Stimulated activated memory B cell treated with anti-CD40 and anti-IgM and Interleukin-4, amounts not matched to agents 10 μg/mL and 1 μg/mL and 100 μg/mL, for 72 hours (primary cell): Measurements from ENCODE around the gene CYP26A1.
A peak's percentile ranks its signal among the peaks of the same experiment; 100 is the strongest.

Experiments used
- ATAC-seq: fragments of 150-1000 bp; cut with Tn5 transposase; 2 replicates; pipeline ENCODE4 v1.10.0; 2021
- H3K27ac Mint-ChIP-seq: one replicate; pipeline ENCODE4 v1.8.0; 2022; ENCODE audit warnings: mild to moderate bottlenecking, mixed read lengths
- H3K27me3 Mint-ChIP-seq: one replicate; pipeline ENCODE4 v1.8.0; 2022; ENCODE audit warnings: mixed read lengths
- H3K36me3 Mint-ChIP-seq: one replicate; pipeline ENCODE4 v1.8.0; 2022; ENCODE audit warnings: mixed read lengths
- H3K4me1 Mint-ChIP-seq: one replicate; pipeline ENCODE4 v1.8.0; 2022; ENCODE audit warnings: mixed read lengths
- H3K4me3 Mint-ChIP-seq: one replicate; pipeline ENCODE4 v1.8.0; 2022; ENCODE audit warnings: mild to moderate bottlenecking, moderate library complexity, mixed read lengths
- H3K9me3 Mint-ChIP-seq: one replicate; pipeline ENCODE4 v1.8.0; 2022; ENCODE audit warnings: mixed read lengths

Gene CYP26A1

DNA sequence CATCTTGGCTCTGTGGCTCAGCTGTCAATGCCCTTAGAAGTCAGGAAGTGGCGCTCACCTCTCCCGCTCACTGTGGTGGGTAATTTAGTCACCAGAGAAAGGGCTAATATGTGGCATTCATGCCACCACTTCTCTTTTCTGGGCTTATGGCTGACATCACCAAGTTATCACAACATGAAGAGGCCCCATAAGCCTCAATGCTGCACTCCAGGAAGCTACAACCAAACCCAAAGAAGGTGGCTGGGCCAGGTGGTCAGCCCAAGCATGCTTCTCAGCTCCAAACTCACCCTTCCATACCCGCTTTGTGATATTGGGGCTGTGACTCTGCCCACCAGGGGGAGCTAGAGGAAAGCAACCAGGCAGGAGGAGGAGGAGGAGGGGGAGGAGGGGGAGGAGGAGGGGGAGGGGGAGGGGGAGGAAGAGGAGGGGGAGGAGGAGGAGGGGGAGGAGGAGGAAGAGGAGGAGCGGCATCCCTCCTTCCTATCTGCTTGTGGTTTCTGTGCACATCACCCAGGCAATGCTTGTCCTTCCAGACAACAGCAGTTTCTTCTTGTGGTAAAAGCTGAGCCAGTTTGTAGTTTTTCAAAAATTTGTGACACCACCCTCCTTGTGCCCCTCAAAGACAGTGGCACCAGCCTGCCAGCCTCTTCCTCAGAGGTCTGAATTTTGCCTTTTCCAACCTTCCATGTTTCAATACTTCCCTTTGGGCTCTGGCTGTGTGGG lies 42.1 kb downstream of the CYP26A1 start:
- H3K4me1 Mint-ChIP-seq: peaks cover 23% of the 10 kb centered on the region
- peaks cover 21% of the 10 kb centered on the region for H3K27me3 Mint-ChIP-seq
- peak; percentile 92 for ATAC-seq
- no peak overlapping the region for H3K4me3 Mint-ChIP-seq
- no peaks in the 10 kb centered on the region for H3K36me3 Mint-ChIP-seq
- H3K27ac Mint-ChIP-seq: peak overlapping the region; percentile 72
- H3K9me3 Mint-ChIP-seq: no peaks in the 10 kb centered on the region

DNA sequence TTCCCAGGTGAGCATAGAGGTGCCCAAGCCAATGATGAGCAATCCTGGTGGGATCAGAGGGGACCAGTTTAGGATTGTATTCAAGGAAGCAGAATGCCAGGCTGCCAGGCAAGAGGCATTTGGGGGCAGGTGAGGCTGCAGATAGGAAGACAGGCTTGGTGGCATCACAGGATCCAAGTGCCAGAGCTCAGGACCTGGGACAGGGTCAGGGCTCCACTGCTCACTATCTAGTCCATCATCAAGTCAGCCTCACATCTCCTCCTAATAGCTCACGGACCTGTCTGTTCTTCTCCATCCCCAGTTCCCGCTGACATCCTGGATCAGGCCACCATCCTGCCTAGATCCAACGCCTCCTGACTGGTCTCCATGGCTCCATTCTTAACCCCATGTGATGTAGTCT lies 47.6 kb downstream of the CYP26A1 start:
- Mint-ChIP-seq H3K9me3 (peaks cover 8% of the 10 kb centered on the region), H3K27me3 (no peaks in the 10 kb centered on the region), H3K4me1 (peaks cover 30% of the 10 kb centered on the region), H3K27ac (peak overlapping the region; percentile 18), H3K36me3 (peaks cover 11% of the 10 kb centered on the region), H3K4me3 (no peak overlapping the region)
- no peak for ATAC-seq

DNA sequence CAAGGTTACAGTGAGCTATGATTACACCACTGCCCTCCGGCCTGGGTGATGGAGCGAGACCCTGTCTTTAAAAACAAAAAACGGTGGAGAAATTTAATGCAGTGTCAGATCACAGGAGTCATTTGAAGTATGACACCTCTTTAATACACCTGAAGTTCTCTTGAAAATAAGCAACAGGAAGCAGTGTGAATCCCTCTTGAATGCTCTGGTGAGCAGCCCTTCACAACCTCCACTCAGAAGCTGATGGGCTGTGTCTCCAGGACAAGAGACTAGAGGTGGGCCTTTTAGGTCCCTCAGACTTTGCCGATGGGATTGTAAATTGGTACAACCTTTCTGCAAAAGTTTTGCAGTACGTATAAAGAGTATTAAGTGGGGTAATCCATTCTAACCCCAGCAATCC lies 50.1 kb downstream of the CYP26A1 start:
- H3K4me3 Mint-ChIP-seq: no peak overlapping the region

DNA sequence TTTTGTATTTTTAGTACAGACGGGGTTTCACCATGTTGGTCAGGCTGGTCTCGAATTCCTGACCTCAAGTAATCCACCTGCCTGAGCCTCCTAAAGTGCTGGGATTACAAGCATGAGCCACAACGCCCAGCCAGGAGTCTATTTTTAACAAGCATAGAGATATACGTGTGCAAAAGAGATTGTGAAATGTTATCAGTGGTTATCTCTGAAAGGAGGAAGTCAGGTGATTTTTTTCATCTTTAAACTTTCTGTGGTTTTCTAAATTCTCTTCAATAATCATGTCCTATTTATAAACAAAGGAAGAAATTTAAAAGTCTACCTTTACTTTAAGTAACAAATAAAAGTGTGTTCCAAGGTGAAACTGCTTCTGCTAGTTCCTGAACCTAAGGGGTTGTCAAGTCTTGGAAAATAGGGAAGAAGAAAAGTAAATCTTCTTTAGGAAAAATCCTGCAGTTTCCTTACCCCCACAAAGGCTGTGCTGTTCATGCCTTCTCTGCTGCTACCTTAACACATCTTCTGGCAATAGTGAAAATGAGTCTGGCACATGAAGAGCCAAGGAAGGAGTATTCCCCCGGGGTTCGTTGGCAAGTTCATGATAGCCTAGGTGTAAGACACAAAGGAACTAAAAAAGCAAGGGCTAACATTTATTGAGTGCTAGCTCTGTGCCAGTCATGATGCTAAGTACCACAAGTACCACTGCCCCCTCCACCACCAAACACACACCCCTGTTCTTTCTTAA lies 51.1 kb downstream of the CYP26A1 start:
- H3K36me3 Mint-ChIP-seq: peaks cover 14% of the 10 kb centered on the region
- no peaks in the 10 kb centered on the region for H3K27me3 Mint-ChIP-seq
- peak overlapping the region; percentile 62 for H3K27ac Mint-ChIP-seq
- peaks cover 30% of the 10 kb centered on the region for H3K4me1 Mint-ChIP-seq
- H3K4me3 Mint-ChIP-seq: peak overlapping the region; percentile 51
- peak; percentile 77 for ATAC-seq
- H3K9me3 Mint-ChIP-seq: peaks cover 10% of the 10 kb centered on the region

More for the DNA sequence above, 50.1 kb downstream of the CYP26A1 start:
- H3K36me3 Mint-ChIP-seq: peaks cover 14% of the 10 kb centered on the region
- H3K9me3 Mint-ChIP-seq: peaks cover 10% of the 10 kb centered on the region
- no peaks in the 10 kb centered on the region for H3K27me3 Mint-ChIP-seq
- peaks cover 30% of the 10 kb centered on the region for H3K4me1 Mint-ChIP-seq
- H3K27ac Mint-ChIP-seq: peak overlapping the region; percentile 62
- ATAC-seq: peak; percentile 70

DNA sequence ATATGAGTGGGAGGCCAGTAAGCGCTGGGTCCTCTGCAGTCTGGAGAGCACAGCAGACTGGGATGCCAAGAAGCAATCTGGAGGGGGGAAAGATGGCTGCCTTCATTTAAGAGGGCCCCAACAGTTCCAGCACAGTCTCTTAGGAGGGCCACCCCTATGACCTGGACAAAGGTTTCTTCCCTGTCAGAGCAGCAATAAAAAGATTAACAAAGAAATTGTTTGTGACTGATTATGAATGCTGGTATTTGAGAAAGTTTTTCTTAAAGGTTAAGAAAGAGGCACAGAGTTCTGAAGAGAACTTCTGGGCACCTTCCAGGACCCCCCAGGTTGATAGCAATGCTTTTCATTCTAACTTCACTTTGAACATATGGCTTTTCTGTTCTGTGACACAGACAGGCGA lies 52.3 kb downstream of the CYP26A1 start:
- Mint-ChIP-seq H3K27ac (peak overlapping the region; percentile 62), H3K27me3 (no peaks in the 10 kb centered on the region), H3K36me3 (peaks cover 14% of the 10 kb centered on the region), H3K4me3 (no peak overlapping the region), H3K9me3 (peaks cover 10% of the 10 kb centered on the region), H3K4me1 (peaks cover 30% of the 10 kb centered on the region)
- ATAC-seq: no peak

DNA sequence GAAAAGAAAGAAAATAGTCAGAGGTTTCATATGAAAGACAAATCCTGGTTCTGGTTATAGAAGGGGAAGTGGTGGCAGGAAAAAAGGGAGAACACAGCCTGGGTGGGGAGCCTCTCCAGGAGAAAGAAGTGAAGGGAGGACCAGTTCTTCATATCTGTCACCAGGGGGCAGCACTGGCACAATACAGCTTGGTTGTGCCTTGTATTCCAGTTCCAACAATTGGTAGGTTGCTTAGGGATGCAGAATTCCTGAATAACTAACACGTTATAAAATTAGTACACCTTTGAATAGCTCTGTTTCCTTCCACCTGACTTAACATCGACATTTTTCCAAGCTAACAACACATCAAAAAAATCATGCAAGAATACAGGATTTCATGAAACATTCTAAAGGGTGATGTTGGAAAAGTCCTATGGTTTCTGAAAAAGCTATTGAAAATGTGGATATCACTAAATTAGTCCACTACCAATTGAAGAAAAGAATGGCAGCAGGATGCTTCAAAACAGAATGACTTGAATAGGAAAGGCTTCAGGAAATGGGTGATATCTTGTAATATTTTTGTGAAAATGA lies 52.9 kb downstream of the CYP26A1 start:
- peaks cover 14% of the 10 kb centered on the region for H3K36me3 Mint-ChIP-seq
- H3K9me3 Mint-ChIP-seq: peaks cover 10% of the 10 kb centered on the region
- H3K27ac Mint-ChIP-seq: peak overlapping the region; percentile 62
- ATAC-seq: no peak
- no peak overlapping the region for H3K4me3 Mint-ChIP-seq
- peaks cover 30% of the 10 kb centered on the region for H3K4me1 Mint-ChIP-seq
- H3K27me3 Mint-ChIP-seq: peaks cover 2% of the 10 kb centered on the region
